Neural cell (in vitro differentiated cells): ENCODE data around the gene PARVA. TPM values are rescaled to one million over a fixed set of nuclear protein-coding genes. Genes with fewer than 3 reads are reported as not detected.

Source experiments
- H2AFZ ChIP-seq: fragments of 200-600, 300-800 bp; sonication (generic), shearing (Covaris generic); 2 replicates; pipeline ENCODE4 v1.6.0; 2014; ENCODE audit warnings: low read depth, mild to moderate bottlenecking, antibody characterized with exemption, low read length, moderate library complexity
- H3F3A ChIP-seq: fragments of 200-600 bp; shearing (Covaris generic); 2 replicates; pipeline ENCODE4 v1.6.1; 2016; ENCODE audit warnings: mild to moderate bottlenecking, moderate library complexity, mixed read lengths, antibody characterized with exemption, low read length; ENCODE audit not compliant: insufficient read depth, poor library complexity, severe bottlenecking
- H3K27ac ChIP-seq: fragments of 200-600, 300-800 bp; sonication (generic), shearing (Covaris generic); 2 replicates; pipeline ENCODE4 v1.5.1; 2014; ENCODE audit warnings: mild to moderate bottlenecking, low read length, moderate library complexity
- H3K27me3 ChIP-seq: fragments of 300-800, 200-600 bp; sonication (generic), shearing (Covaris generic); 2 replicates; pipeline ENCODE4 v1.6.0; 2014; ENCODE audit warnings: mild to moderate bottlenecking, low read depth, low read length, moderate library complexity; ENCODE audit not compliant: insufficient read depth
- H3K36me3 ChIP-seq: fragments of 300-800, 200-600 bp; sonication (generic), shearing (Covaris generic); 2 replicates; pipeline ENCODE4 v1.5.1; 2014; ENCODE audit warnings: mild to moderate bottlenecking, antibody characterized with exemption, low read length, moderate library complexity; ENCODE audit not compliant: insufficient read depth
- H3K4me2 ChIP-seq: fragments of 300-800, 200-600 bp; sonication (generic), shearing (Covaris generic); 2 replicates; pipeline ENCODE4 v1.6.0; 2014; ENCODE audit warnings: mild to moderate bottlenecking, low read length
- H3K4me3 ChIP-seq: fragments of 300-800, 200-600 bp; sonication (generic), shearing (Covaris generic); 2 replicates; pipeline ENCODE4 v1.5.1; 2014; ENCODE audit warnings: mild to moderate bottlenecking, low read length, moderate library complexity
- H3K79me2 ChIP-seq: fragments of 200-600 bp; shearing (Covaris generic); replicated peaks from 2 replicates; pipeline ENCODE4 v1.6.0; 2014; ENCODE audit warnings: mild to moderate bottlenecking, low read length, moderate library complexity; ENCODE audit not compliant: insufficient read depth
- H3K9ac ChIP-seq: fragments of 300-800, 200-600 bp; sonication (generic), shearing (Covaris generic); 2 replicates; pipeline ENCODE4 v1.6.1; 2016; ENCODE audit warnings: mild to moderate bottlenecking, low read length, mixed read lengths
- H3K9me2 ChIP-seq: fragments of 200-600 bp; shearing (Covaris generic); 2 replicates; pipeline ENCODE4 v1.6.1; 2016; ENCODE audit warnings: mild to moderate bottlenecking, low read length, mixed read lengths; ENCODE audit not compliant: insufficient read depth
- H3K9me3 ChIP-seq: fragments of 200-600, 300-800 bp; sonication (generic), shearing (Covaris generic); 2 replicates; pipeline ENCODE4 v1.6.1; 2016; ENCODE audit warnings: mild to moderate bottlenecking, mixed run types, low read length, moderate library complexity, mixed read lengths
- H4K20me1 ChIP-seq: fragments of 200-600 bp; shearing (Covaris generic); 2 replicates; pipeline ENCODE4 v1.6.1; 2016; ENCODE audit warnings: mild to moderate bottlenecking, mixed run types; ENCODE audit not compliant: insufficient read depth
- EP300 ChIP-seq: fragments of 450-650 bp; conservative IDR thresholded peaks from 2 replicates; pipeline ENCODE4 v1.6.1; 2014; ENCODE audit warnings: antibody characterized with exemption, mild to moderate bottlenecking, moderate library complexity; ENCODE audit not compliant: poor library complexity, severe bottlenecking
- EZH2 ChIP-seq: fragments of 200-600, 300-800 bp; shearing (Covaris generic), sonication (generic); IDR thresholded peaks from 2 replicates; pipeline ENCODE4 v1.6.1; 2014; ENCODE audit warnings: antibody characterized with exemption, low read length, borderline replicate concordance, mild to moderate bottlenecking; ENCODE audit not compliant: insufficient read depth, poor library complexity, severe bottlenecking
- MXI1 ChIP-seq: fragments of 450-650 bp; conservative IDR thresholded peaks from 2 replicates; pipeline ENCODE4 v1.6.1; 2014; ENCODE audit warnings: antibody characterized with exemption, mild to moderate bottlenecking; ENCODE audit not compliant: poor library complexity, severe bottlenecking
- POLR2AphosphoS5 ChIP-seq: IDR thresholded peaks from 2 replicates; pipeline ENCODE4 v1.6.1; 2012
- RAD21 ChIP-seq: fragments of 450-650 bp; conservative IDR thresholded peaks from 2 replicates; pipeline ENCODE4 v1.6.1; 2014; ENCODE audit warnings: antibody characterized with exemption, mild to moderate bottlenecking, moderate library complexity
- SMC3 ChIP-seq: fragments of 450-650 bp; conservative IDR thresholded peaks from 2 replicates; pipeline ENCODE4 v1.6.1; 2014; ENCODE audit warnings: antibody characterized with exemption, mild to moderate bottlenecking, moderate library complexity; ENCODE audit not compliant: poor library complexity
- TAF1 ChIP-seq: IDR thresholded peaks from 2 replicates; pipeline ENCODE4 v1.6.1; 2012; ENCODE audit warnings: low read depth
- polyA plus RNA-seq: library from polyadenylated mRNA; depleted of rRNA; stranded (reverse); fragments of >200 nt; gene quantifications from 2 replicates; pipeline ENCODE4 v1.2.3, GENCODE V29; 2014
- TF ChIP-seq, protein P1 (sequence below): IDR thresholded peaks from 2 replicates; pipeline ENCODE4 v1.6.1; 2012; ENCODE audit warnings: borderline replicate concordance
- TF ChIP-seq, protein P2 (sequence below): fragments of 450-650 bp; IDR thresholded peaks from 2 replicates; pipeline ENCODE4 v1.5.1; 2014; ENCODE audit warnings: antibody characterized with exemption, mild to moderate bottlenecking, moderate library complexity; ENCODE audit not compliant: poor library complexity, severe bottlenecking

Gene PARVA
- polyA plus RNA-seq, 1 donor from 2014 or later = 0.94 TPM

DNA sequence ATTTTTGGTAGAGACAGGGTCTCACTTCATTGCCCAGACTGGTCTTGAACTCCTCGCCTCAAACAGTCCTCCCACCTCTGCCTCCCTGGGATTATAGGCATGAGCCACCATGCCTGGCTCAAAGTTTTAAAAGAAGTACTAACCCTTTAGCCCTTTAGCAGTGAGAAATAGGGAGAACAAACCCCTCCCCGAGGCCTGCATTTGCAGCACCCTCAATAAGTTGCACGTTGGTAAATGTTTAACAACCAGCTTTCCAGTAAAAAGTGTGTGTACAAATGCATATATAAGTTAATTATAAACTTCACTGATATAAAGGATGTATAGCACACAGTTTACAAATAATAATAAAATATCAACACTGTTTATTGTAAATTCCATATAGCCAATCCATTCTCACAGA, 51.8 kb downstream of the PARVA start:
- no peaks in the 10 kb centered on the region for H3F3A ChIP-seq
- no peaks in the 10 kb centered on the region for H3K79me2 ChIP-seq
- no peak overlapping the region for H3K27ac ChIP-seq
- H3K27me3 ChIP-seq = no peaks in the 10 kb centered on the region
- H3K9me2 ChIP-seq = no peaks in the 10 kb centered on the region
- no peaks in the 10 kb centered on the region for H3K9me3 ChIP-seq
- no peak overlapping the region for H3K4me3 ChIP-seq
- no peaks in the 10 kb centered on the region for H3K36me3 ChIP-seq
- no peak overlapping the region for H3K9ac ChIP-seq
- H3K4me2 ChIP-seq = no peak overlapping the region
- no peak for TF ChIP-seq MXI1
- TF ChIP-seq EP300 = no peak
- TF ChIP-seq, protein P1, sequence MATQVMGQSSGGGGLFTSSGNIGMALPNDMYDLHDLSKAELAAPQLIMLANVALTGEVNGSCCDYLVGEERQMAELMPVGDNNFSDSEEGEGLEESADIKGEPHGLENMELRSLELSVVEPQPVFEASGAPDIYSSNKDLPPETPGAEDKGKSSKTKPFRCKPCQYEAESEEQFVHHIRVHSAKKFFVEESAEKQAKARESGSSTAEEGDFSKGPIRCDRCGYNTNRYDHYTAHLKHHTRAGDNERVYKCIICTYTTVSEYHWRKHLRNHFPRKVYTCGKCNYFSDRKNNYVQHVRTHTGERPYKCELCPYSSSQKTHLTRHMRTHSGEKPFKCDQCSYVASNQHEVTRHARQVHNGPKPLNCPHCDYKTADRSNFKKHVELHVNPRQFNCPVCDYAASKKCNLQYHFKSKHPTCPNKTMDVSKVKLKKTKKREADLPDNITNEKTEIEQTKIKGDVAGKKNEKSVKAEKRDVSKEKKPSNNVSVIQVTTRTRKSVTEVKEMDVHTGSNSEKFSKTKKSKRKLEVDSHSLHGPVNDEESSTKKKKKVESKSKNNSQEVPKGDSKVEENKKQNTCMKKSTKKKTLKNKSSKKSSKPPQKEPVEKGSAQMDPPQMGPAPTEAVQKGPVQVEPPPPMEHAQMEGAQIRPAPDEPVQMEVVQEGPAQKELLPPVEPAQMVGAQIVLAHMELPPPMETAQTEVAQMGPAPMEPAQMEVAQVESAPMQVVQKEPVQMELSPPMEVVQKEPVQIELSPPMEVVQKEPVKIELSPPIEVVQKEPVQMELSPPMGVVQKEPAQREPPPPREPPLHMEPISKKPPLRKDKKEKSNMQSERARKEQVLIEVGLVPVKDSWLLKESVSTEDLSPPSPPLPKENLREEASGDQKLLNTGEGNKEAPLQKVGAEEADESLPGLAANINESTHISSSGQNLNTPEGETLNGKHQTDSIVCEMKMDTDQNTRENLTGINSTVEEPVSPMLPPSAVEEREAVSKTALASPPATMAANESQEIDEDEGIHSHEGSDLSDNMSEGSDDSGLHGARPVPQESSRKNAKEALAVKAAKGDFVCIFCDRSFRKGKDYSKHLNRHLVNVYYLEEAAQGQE = no peak
- TF ChIP-seq SMC3 = no peak
- no peak for TF ChIP-seq EZH2
- TF ChIP-seq TAF1 = no peak
- TF ChIP-seq, protein P2, sequence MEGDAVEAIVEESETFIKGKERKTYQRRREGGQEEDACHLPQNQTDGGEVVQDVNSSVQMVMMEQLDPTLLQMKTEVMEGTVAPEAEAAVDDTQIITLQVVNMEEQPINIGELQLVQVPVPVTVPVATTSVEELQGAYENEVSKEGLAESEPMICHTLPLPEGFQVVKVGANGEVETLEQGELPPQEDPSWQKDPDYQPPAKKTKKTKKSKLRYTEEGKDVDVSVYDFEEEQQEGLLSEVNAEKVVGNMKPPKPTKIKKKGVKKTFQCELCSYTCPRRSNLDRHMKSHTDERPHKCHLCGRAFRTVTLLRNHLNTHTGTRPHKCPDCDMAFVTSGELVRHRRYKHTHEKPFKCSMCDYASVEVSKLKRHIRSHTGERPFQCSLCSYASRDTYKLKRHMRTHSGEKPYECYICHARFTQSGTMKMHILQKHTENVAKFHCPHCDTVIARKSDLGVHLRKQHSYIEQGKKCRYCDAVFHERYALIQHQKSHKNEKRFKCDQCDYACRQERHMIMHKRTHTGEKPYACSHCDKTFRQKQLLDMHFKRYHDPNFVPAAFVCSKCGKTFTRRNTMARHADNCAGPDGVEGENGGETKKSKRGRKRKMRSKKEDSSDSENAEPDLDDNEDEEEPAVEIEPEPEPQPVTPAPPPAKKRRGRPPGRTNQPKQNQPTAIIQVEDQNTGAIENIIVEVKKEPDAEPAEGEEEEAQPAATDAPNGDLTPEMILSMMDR = no peak
- TF ChIP-seq RAD21 = no peak
- TF ChIP-seq POLR2AphosphoS5 = no peak
- no peaks in the 10 kb centered on the region for H4K20me1 ChIP-seq
- no peak overlapping the region for H2AFZ ChIP-seq

DNA sequence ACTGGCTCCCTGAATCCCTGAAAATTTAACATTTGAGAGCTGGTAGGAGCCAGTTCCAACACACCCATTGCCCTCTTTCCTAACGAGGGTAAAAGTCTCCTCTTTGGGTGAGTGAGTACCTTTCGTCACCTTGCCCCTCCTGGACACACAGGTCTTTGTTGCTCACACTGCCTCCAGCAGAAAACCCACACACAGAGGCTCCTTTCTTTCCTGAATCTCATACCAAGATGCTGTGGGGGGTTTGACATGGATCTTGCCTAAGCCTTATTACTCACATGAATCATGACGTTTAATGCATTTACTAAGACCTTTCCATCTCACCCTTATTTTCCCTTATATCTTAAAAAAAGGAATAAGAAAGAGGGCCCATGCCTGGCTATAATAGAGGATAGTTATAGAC, 53.0 kb downstream of the PARVA start:
- H3K4me2 ChIP-seq = no peak overlapping the region
- no peak overlapping the region for H2AFZ ChIP-seq
- no peaks in the 10 kb centered on the region for H3K9me3 ChIP-seq
- no peaks in the 10 kb centered on the region for H3K27me3 ChIP-seq
- no peaks in the 10 kb centered on the region for H3K9me2 ChIP-seq
- no peaks in the 10 kb centered on the region for H3K36me3 ChIP-seq
- no peaks in the 10 kb centered on the region for H4K20me1 ChIP-seq
- no peak overlapping the region for H3K4me3 ChIP-seq
- H3K79me2 ChIP-seq = no peaks in the 10 kb centered on the region
- H3F3A ChIP-seq = no peaks in the 10 kb centered on the region
- no peak overlapping the region for H3K9ac ChIP-seq
- TF ChIP-seq POLR2AphosphoS5 = no peak
- no peak for TF ChIP-seq EP300
- TF ChIP-seq, protein P1 = no peak
- no peak for TF ChIP-seq MXI1
- TF ChIP-seq EZH2 = no peak
- TF ChIP-seq RAD21 = no peak
- no peak overlapping the region for H3K27ac ChIP-seq
